Pancreas (tissue), 10 donors: ENCODE results near the gene CMTR2. TPM values are rescaled to one million over a fixed set of nuclear protein-coding genes. Genes with fewer than 3 reads are reported as not detected.
"Not testable (repeated sequence)": the region's sequence is repeated elsewhere in the genome, so short reads cannot be mapped to it uniquely, and the experiment has no call there.

Experiments
- ATAC-seq, 4 donors: fragments of 200-7000 bp; cut with Tn5 transposase; one replicate each; pipeline versions ENCODE4 v1.8.0 to v1.9.1; 2020; ENCODE audit warnings: mild to moderate bottlenecking in 4 of 4, moderate library complexity in 4 of 4
- DNase-seq, 6 donors: peaks; one replicate each; pipeline ENCODE4 v3.0.0-alpha.2; 2020
- FAIRE-seq: peaks from 2 replicates; lab custom pipeline; 2012; peaks lifted over from hg19 to GRCh38; lab: Jason Lieb, UNC
- H3K27ac ChIP-seq, 4 donors: fragments of 200-600 bp; sonication (generic); 1 replicate in 3 of 4; 2 replicates in 1 of 4; pipeline versions ENCODE4 v1.5.0 to v1.8.0; 2020
- H3K27me3 ChIP-seq, 4 donors: fragments of 200-600 bp; one replicate each; pipeline ENCODE4 v1.8.0; 2021
- H3K36me3 ChIP-seq, 3 donors: fragments of 200-600 bp; sonication (generic) in 1 of 3; one replicate each; pipeline versions ENCODE4 v1.5.0 to v1.8.0; 2020 to 2021
- H3K4me1 ChIP-seq, 3 donors: fragments of 200-600 bp; one replicate each; pipeline ENCODE4 v1.8.0; 2021
- H3K4me3 ChIP-seq, 4 donors: fragments of 200-600 bp; sonication (generic) in 2 of 4; one replicate each; pipeline versions ENCODE4 v1.5.0 to v1.8.0; 2020 to 2021
- H3K9me3 ChIP-seq, 4 donors: fragments of 200-600 bp; one replicate each; pipeline ENCODE4 v1.8.0; 2021
- CTCF ChIP-seq, 4 donors: fragments of 200-600 bp; sonication (generic) in 3 of 4; IDR thresholded peaks; one replicate each; pipeline versions ENCODE4 v1.5.0 to v1.8.0; 2021; ENCODE audit warnings: antibody characterized with exemption in 4 of 4
- WGBS, 2 donors: extraction: QIAGEN DNeasy Blood & Tissue Kit; methylation state at CpG; one replicate each; pipeline ENCODE4 v1.1.7; 2013; 5-methylcytosine and 5-hydroxymethylcytosine counted together
- intact Hi-C, 3 donors: fragments of 100-400 bp; cut with DNase I; formaldehyde crosslinking; loops; one replicate each; pipeline versions ENCODE4 v1.11.1 to v1.14.2; 2022
- polyA plus RNA-seq, 2 donors: library from polyadenylated mRNA; stranded (reverse); fragments of 200-250 nt; gene quantifications; one replicate each; pipeline ENCODE4 v1.2.3, GENCODE V29; 2013
- total RNA-seq, 6 donors: library from RNA; stranded (reverse); fragmentation: NEBNext Ultra II Directional in 4 of 6; extraction: Animal tissue kit (Norgen Biotek cat#: 25700) in 4 of 6; gene quantifications; one replicate each; pipeline versions ENCODE4 v1.2.1 to v1.2.4, GENCODE V29; 2021 to 2023
- donor health status: healthy with polysubstance abuse.
- donor health status: DM: no; HTN: no; CAD: no; lungs with moderate emphysema.
- donor health status: DM: no; HTN: no; CAD: no.
- donor health status: control.
- donor health status: control.
- donor health status: Bipolar disorder and iron deficiency.
- donor health status: DM: yes; HTN: yes; CAD: no.
- donor health status: DM: no; HTN: no; CAD: no.
- donor health status: DM: no; HTN: no; CAD: no.
- donor health status: DM: yes; HTN: yes; CAD: no.

CMTR2 gene
- total and polyA plus RNA-seq, 8 donors = 5.1 to 12.0 (median 7.0) TPM

GRCh38 chr16:71293919-71294318, 4.7 kb upstream of the CMTR2 start:
- FAIRE-seq (no peak), DNase-seq (no peak), ATAC-seq (no peak)
- Histone ChIP-seq H3K27ac (no peak overlapping the region), H3K36me3 (no peaks in the 10 kb centered on the region), H3K4me3 (no peak overlapping the region), H3K4me1 (peaks cover 0 to 5% (median 0%) of the 10 kb centered on the region in 3 donors), H3K9me3 (no peaks in the 10 kb centered on the region), H3K27me3 (peaks cover 0 to 4% (median 0%) of the 10 kb centered on the region in 4 donors)
- no peak for TF ChIP-seq CTCF (IDR thresholded peaks at IDR 0.05)
- WGBS, 2 donors = 11 to 23% methylated on average over 1 of the region's 1 CpG
- intact Hi-C loops = no loop called here

DNA sequence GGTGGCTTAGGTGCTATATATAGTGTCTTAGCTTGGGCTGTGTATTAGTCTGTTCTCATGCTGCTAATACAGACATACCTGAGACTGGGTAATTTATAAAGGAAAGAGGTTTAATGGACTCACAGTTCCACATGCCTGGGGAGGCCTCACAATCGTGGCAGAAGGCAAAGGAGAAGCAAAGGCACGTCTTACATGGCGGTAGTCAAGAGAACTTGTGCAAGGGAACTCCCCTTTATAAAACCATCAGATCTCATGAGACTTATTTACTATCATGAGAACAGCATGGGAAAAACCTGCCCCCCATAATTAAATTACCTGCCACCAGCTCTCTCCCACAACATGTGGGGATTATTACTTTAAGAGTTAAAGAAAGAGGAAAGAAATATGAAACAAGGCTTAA, 2.9 kb upstream of the CMTR2 start:
- FAIRE-seq, H3K9me3 ChIP-seq, H3K4me1 ChIP-seq, DNase-seq, ATAC-seq, H3K36me3 ChIP-seq, intact Hi-C loops, H3K27me3 ChIP-seq, H3K4me3 ChIP-seq, H3K27ac ChIP-seq: not testable (repeated sequence)
- 59 to 63% methylated on average over 3 of the region's 3 CpGs for WGBS, 2 donors

DNA sequence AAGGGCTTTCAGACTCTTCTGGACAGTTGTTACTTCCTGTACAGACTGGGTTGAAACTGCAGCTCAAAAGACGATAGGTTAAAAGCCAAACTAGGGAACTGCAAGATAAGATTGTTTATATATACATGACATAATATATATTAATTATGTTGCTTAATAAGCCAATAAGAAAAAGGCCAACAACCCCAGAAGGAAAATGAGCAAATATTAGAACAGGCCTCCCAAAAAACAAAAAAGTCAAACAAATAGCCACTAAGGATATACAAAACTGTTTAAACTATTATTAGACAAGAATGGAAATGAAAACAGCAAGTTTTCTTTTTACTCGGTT, 495 bp upstream of the CMTR2 start:
- peak overlapping the region in 2 of 4 donors; percentile 52 to 84 for H3K4me3 ChIP-seq
- H3K4me1 ChIP-seq = peaks cover 0 to 9% (median 8%) of the 10 kb centered on the region in 3 donors
- H3K27me3 ChIP-seq = peaks cover 0 to 4% (median 0%) of the 10 kb centered on the region in 4 donors
- ATAC-seq (no peak), DNase-seq (no peak), FAIRE-seq (no peak)
- intact Hi-C loops = no loop called here
- no peaks in the 10 kb centered on the region for H3K36me3 ChIP-seq
- TF ChIP-seq CTCF (IDR thresholded peaks at IDR 0.05) = no peak
- 5 to 9% methylated on average over 2 of the region's 2 CpGs for WGBS, 2 donors
- H3K9me3 ChIP-seq = no peaks in the 10 kb centered on the region
- H3K27ac ChIP-seq = peak overlapping the region; percentile 60 to 89 (median 70)

GRCh38 chr16:71288570-71288889, 672 bp downstream of the CMTR2 start:
- H3K27me3 ChIP-seq = peaks cover 0 to 4% (median 0%) of the 10 kb centered on the region in 4 donors
- H3K27ac ChIP-seq = peak overlapping the region in 3 of 4 donors; percentile 60 to 89 (median 77)
- H3K4me1 ChIP-seq = peaks cover 0 to 9% (median 8%) of the 10 kb centered on the region in 3 donors
- ATAC-seq (no peak), DNase-seq (no peak), FAIRE-seq (no peak)
- peak overlapping the region; percentile 51 to 85 (median 68) for H3K4me3 ChIP-seq
- intact Hi-C loops = no loop called here
- H3K9me3 ChIP-seq = no peaks in the 10 kb centered on the region
- H3K36me3 ChIP-seq = no peaks in the 10 kb centered on the region
- TF ChIP-seq CTCF (IDR thresholded peaks at IDR 0.05) = no peak
- WGBS, 2 donors = 2 to 5% methylated on average over 3 of the region's 3 CpGs

DNA sequence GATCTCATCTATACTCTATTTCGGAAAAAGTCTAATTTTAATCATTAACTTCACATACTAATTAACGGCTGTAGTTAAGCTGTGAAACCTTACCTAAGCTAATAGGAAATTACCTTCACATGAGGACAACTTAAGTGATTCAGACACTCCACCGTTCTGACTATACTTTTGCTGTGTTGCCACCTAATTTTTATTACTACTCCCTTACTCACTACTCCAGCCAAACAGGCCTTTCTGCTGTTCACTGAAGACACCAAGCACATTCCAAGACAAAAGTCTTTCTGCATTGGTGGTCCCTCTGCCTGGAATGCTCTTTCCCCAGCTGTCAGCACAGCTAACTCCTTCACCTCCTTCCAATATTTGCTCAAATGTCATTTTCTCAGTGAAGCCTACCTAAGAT, 1.3 kb downstream of the CMTR2 start:
- Histone ChIP-seq H3K9me3 (no peaks in the 10 kb centered on the region), H3K36me3 (no peaks in the 10 kb centered on the region), H3K27ac (no peak overlapping the region), H3K27me3 (peaks cover 0 to 4% (median 0%) of the 10 kb centered on the region in 4 donors), H3K4me1 (peaks cover 0 to 9% (median 8%) of the 10 kb centered on the region in 3 donors), H3K4me3 (peak overlapping the region in 2 of 4 donors; percentile 52 to 84)
- FAIRE-seq (no peak), DNase-seq (no peak), ATAC-seq (no peak)
- intact Hi-C loops = no loop called here
- 57% methylated on average over 3 of the region's 3 CpGs for WGBS, 2 donors
- no peak for TF ChIP-seq CTCF (IDR thresholded peaks at IDR 0.05)
